DND-41 (cell line): ENCODE results near the gene CCL13.

Source experiments
- CTCF ChIP-seq: IDR thresholded peaks from 2 replicates; pipeline ENCODE4 v1.5.1; 2012; ENCODE audit warnings: borderline replicate concordance, low read length, moderate library complexity, mild to moderate bottlenecking; ENCODE audit not compliant: poor library complexity, severe bottlenecking; ENCODE audit errors: extremely low read depth
- EZH2 ChIP-seq: IDR thresholded peaks from 3 replicates; pipeline ENCODE4 v1.6.1; 2012; ENCODE audit warnings: borderline replicate concordance, low read depth, mild to moderate bottlenecking, moderate library complexity, low read length, inconsistent platforms; ENCODE audit not compliant: severe bottlenecking

- TF ChIP-seq CTCF, result no peak
- no peak for TF ChIP-seq EZH2
Observed at GRCh38 chr17:34384822-34385605, 28.7 kb downstream of the CCL13 start.
